ENCODE data around the gene ARHGAP22.

ARHGAP22 gene

DNA sequence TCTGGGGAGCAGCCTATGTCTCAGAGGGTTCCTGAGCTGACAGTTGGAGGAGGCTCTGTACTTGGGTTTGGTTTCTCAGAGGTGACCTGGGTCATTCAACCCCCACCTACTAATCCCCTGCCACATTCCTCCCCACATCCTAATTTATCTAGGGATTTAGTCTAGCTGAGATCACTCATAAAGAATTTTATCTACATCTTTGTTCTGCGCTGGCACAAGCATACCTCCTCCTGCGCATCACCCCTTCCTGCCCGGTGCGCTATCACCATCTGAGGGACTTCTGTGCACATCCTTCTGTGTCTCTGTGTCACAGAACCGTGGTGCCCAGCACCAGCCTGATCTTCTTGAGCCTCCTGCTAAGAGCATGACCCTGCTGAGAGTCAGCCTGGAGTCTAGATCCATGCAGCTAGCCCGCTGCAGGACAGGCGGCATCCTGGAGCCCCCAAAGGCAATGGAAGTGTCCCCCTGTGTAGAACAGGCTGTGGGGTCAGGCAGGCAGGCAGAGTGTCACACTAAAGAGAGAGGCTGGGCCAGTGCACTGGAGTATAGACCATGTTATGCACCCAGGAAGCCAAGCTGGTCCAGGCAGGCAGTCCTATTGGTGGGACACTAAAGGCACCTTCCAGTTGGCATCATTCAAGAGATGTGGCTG, 63.6 kb downstream of the ARHGAP22 start:
- H3K27me3 ChIP-seq (ENCODE audit: low read depth) = no peaks in the 10 kb centered on the region

DNA sequence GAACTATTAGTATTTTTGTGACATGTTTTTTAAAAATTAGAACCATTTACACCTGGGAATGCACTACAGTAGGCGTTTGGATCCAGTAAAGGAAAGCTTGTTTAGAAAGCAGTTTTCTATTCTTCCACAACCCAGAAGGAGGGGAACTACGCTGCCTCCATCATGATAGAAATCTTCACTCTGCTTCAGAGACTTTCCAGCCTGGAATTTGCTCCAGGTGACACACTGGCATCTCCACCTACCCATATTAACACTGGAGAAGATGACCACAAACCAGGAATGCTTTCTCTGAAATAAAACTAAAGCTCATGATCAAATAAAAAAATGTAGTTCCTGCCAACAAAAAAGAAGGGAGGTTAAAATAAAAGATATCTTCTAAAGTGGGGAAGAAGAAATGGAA, 66.3 kb downstream of the ARHGAP22 start:
- DNase-seq (ENCODE audit: low spot score in 2 of 2) = no peak
- H3K27me3 ChIP-seq (ENCODE audit: low read depth) = no peaks in the 10 kb centered on the region
- H3K9me3 ChIP-seq = no peaks in the 10 kb centered on the region
- no peak overlapping the region for H3K4me3 ChIP-seq
- no peaks in the 10 kb centered on the region for H3K4me1 ChIP-seq
- in situ Hi-C loops (cut with MboI; ENCODE audit: low sequenced_read_pairs) = no loop called here
- H3K36me3 ChIP-seq (replicated peaks) = no peaks in the 10 kb centered on the region

More for the DNA sequence above, 63.6 kb downstream of the ARHGAP22 start:
- H3K9me3 ChIP-seq = no peaks in the 10 kb centered on the region
- no peaks in the 10 kb centered on the region for H3K36me3 ChIP-seq (replicated peaks)
- H3K4me3 ChIP-seq = no peak overlapping the region
- in situ Hi-C loops (cut with MboI; ENCODE audit: low sequenced_read_pairs) = no loop called here
- H3K4me1 ChIP-seq = no peaks in the 10 kb centered on the region
- DNase-seq (ENCODE audit: low spot score in 2 of 2) = no peak

GRCh38 chr10:48536916-48537890, 67.7 kb downstream of the ARHGAP22 start:
- in situ Hi-C loops (cut with MboI; ENCODE audit: low sequenced_read_pairs) = no loop called here
- DNase-seq (ENCODE audit: low spot score in 2 of 2) = peak; percentile 45 to 51
- no peaks in the 10 kb centered on the region for H3K36me3 ChIP-seq (replicated peaks)
- H3K27me3 ChIP-seq (ENCODE audit: low read depth) = no peaks in the 10 kb centered on the region
- no peaks in the 10 kb centered on the region for H3K9me3 ChIP-seq
- no peak overlapping the region for H3K4me3 ChIP-seq
- no peaks in the 10 kb centered on the region for H3K4me1 ChIP-seq

DNA sequence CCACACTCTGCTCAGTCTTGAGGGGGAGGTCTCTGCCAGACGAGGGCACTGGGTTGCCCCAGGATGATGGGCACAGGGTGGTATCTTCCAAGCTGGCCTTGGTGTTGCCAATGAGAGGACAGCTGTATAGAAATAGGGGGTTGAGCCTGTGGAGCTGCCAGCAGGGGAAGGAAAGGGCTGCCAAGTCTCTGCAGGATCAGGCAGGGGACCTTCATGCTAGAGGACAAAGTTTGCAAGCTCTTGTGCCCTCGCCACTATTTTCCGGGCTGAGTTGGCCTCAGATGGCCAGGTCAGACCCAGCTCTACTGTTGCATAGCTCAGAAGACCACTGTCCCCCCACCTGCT, 68.7 kb downstream of the ARHGAP22 start:
- Histone ChIP-seq H3K9me3 (no peaks in the 10 kb centered on the region), H3K4me3 (no peak overlapping the region), H3K27me3 (ENCODE audit: low read depth) (no peaks in the 10 kb centered on the region), H3K4me1 (no peaks in the 10 kb centered on the region), H3K36me3 (replicated peaks) (no peaks in the 10 kb centered on the region)
- no peak for DNase-seq (ENCODE audit: low spot score in 2 of 2)
- in situ Hi-C loops (cut with MboI; ENCODE audit: low sequenced_read_pairs) = no loop called here

DNA sequence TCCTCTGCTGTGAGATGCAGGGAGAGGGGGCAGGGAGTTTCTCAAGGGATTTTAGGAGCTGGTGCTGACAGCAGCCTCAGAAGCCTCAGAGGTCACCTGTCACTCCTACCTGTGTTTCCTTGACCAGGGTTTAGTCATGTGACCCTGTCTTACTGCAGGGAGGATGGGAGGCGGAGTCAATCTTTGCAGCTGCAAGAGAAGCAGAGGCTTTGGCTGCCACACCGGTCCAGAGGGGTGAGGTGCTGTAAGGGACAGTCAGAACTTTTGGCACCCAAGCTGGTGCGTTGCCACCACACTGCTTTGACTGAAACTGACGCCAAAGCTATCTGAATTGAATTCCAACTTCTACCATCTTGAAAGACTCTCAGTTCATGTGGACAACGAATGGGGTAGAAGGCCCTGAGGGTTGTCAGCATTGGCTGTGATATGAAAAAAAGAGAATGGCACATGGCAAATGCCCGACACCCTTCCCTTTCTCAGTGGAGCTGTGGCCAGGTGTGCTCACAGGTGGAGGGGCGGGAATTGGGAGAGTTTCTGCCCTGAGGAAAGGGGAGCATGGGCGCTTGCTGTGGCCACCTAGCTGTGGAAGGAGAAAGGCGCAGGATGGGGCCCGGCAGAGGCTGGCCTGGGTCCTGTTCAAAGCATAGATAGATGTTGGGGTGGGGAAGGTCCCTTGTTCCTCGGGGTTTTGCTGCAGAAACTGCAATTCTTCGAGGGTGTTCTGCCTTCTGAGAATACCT, 69.3 kb downstream of the ARHGAP22 start:
- in situ Hi-C loops (cut with MboI; ENCODE audit: low sequenced_read_pairs) = no loop called here
- Histone ChIP-seq H3K4me3 (no peak overlapping the region), H3K36me3 (replicated peaks) (no peaks in the 10 kb centered on the region), H3K9me3 (no peaks in the 10 kb centered on the region), H3K27me3 (ENCODE audit: low read depth) (no peaks in the 10 kb centered on the region), H3K4me1 (no peaks in the 10 kb centered on the region)
- DNase-seq (ENCODE audit: low spot score in 2 of 2) = no peak

DNA sequence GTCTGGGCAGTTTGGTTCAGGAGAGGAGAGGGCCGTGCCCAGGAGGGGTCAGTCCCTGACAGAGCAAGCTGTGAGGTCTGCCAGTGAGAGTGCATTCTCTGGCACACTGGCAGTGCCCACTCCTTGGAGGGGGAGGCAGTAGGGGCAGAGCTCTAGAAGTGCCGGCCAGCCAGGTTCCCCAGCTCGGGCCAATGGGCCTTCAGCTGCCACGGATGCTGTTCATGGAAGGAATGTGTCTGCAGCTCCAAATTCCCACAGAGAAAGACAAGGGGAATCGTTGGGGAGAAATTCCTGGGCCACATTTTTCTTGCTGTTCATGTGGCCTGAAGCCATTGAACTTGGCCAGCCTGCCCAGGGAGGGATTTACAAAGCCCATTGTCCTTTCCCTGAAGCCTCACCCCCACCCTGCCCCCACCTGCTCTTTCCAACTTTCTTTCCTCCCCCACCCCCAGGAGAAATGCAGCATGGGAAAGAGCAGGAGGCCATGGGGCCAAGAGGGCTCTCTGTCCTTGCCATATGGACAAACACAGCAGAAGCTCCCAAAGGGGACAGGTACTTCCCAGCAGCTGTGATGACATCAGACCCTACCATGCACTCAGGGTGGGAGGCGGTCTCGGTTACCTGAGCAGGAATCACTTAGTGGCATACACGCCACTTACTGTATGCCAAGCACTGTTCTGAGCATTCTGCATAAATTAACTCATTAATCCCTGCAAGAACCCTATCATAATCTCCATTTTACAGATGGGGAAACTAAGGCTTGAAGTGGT, 70.7 kb downstream of the ARHGAP22 start:
- Histone ChIP-seq H3K9me3 (no peaks in the 10 kb centered on the region), H3K4me1 (no peaks in the 10 kb centered on the region), H3K4me3 (no peak overlapping the region), H3K36me3 (replicated peaks) (no peaks in the 10 kb centered on the region), H3K27me3 (ENCODE audit: low read depth) (no peaks in the 10 kb centered on the region)
- DNase-seq (ENCODE audit: low spot score in 2 of 2) = no peak
- in situ Hi-C loops (cut with MboI; ENCODE audit: low sequenced_read_pairs) = no loop called here

- in situ Hi-C loops (cut with MboI; ENCODE audit: low sequenced_read_pairs) = no loop called here
- H3K4me3 ChIP-seq = no peak overlapping the region
- H3K4me1 ChIP-seq = no peaks in the 10 kb centered on the region
- H3K36me3 ChIP-seq (replicated peaks) = no peaks in the 10 kb centered on the region
- DNase-seq (ENCODE audit: low spot score in 2 of 2) = no peak
- H3K27me3 ChIP-seq (ENCODE audit: low read depth) = no peaks in the 10 kb centered on the region
- no peaks in the 10 kb centered on the region for H3K9me3 ChIP-seq
Observed at GRCh38 chr10:48533540-48533939, 71.3 kb downstream of the ARHGAP22 start.

DNA sequence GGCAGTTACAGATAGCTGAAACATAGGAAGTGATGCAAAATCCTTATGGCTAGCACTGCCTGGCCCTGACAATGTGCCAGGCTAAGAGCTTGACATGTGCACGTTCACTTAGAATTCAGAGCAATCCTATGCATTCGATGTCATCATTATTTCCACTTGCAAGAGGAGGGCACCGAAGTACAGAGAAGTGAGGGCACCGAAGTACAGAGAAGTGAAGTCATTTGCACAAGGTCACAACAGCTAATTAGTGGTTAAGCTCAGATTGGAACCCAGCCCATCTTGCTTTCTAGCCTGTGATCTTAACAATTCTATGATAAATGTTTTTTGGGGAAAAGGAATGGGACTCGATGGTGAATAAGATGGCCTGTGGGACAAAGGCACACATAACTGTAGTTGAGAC, 73.4 kb downstream of the ARHGAP22 start:
- Histone ChIP-seq H3K36me3 (replicated peaks) (no peaks in the 10 kb centered on the region), H3K9me3 (no peaks in the 10 kb centered on the region), H3K27me3 (ENCODE audit: low read depth) (no peaks in the 10 kb centered on the region), H3K4me1 (no peaks in the 10 kb centered on the region), H3K4me3 (no peak overlapping the region)
- in situ Hi-C loops (cut with MboI; ENCODE audit: low sequenced_read_pairs) = no loop called here
- DNase-seq (ENCODE audit: low spot score in 2 of 2) = no peak

DNA sequence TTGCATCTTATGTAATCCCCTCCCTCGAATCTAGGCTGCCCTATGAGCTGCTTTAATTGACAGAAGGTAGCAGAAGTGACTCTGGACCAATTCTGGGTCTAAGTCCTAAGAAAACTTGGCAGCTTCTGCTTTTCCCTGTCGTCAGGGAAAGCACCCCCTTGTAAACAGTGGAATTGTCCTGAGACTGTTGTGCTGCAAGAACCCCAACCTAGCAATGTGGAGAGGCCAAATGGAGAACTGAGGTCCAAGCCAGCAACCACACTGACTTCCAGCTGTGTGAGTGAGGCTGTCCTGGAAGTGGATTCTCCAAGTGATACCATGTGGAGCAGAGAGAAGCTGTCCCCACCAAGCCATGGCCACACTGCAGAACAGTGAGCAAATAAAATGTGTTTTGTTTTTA, 75.5 kb downstream of the ARHGAP22 start:
- H3K36me3 ChIP-seq (replicated peaks) = no peaks in the 10 kb centered on the region
- H3K4me1 ChIP-seq = no peaks in the 10 kb centered on the region
- peaks cover 3% of the 10 kb centered on the region; the same call in 1 of the 2 replicates for H3K27me3 ChIP-seq (ENCODE audit: low read depth)
- H3K9me3 ChIP-seq = no peaks in the 10 kb centered on the region
- DNase-seq (ENCODE audit: low spot score in 2 of 2) = no peak
- in situ Hi-C loops (cut with MboI; ENCODE audit: low sequenced_read_pairs) = no loop called here
- H3K4me3 ChIP-seq = no peak overlapping the region

GRCh38 chr10:48527756-48528155, 77.1 kb downstream of the ARHGAP22 start:
- Histone ChIP-seq H3K4me3 (no peak overlapping the region), H3K9me3 (no peaks in the 10 kb centered on the region), H3K4me1 (no peaks in the 10 kb centered on the region), H3K36me3 (replicated peaks) (no peaks in the 10 kb centered on the region), H3K27me3 (ENCODE audit: low read depth) (peaks cover 14% of the 10 kb centered on the region)
- DNase-seq (ENCODE audit: low spot score in 2 of 2) = no peak
- in situ Hi-C loops (cut with MboI; ENCODE audit: low sequenced_read_pairs) = no loop called here

GRCh38 chr10:48526846-48527505, 77.9 kb downstream of the ARHGAP22 start:
- Histone ChIP-seq H3K4me3 (no peak overlapping the region), H3K27me3 (ENCODE audit: low read depth) (peaks cover 15% of the 10 kb centered on the region), H3K36me3 (replicated peaks) (no peaks in the 10 kb centered on the region), H3K4me1 (no peaks in the 10 kb centered on the region), H3K9me3 (no peaks in the 10 kb centered on the region)
- in situ Hi-C loops (cut with MboI; ENCODE audit: low sequenced_read_pairs) = no loop called here
- no peak for DNase-seq (ENCODE audit: low spot score in 2 of 2)

- Histone ChIP-seq H3K4me3 (no peak overlapping the region), H3K36me3 (replicated peaks) (no peaks in the 10 kb centered on the region), H3K27me3 (ENCODE audit: low read depth) (peaks cover 15% of the 10 kb centered on the region), H3K4me1 (no peaks in the 10 kb centered on the region), H3K9me3 (no peaks in the 10 kb centered on the region)
- no peak for DNase-seq (ENCODE audit: low spot score in 2 of 2)
- in situ Hi-C loops (cut with MboI; ENCODE audit: low sequenced_read_pairs) = no loop called here
Observed at GRCh38 chr10:48526011-48526821, 78.7 kb downstream of the ARHGAP22 start.

All from HAP-1 (cell line).